GM23248 (cell line): ENCODE measurements around the gene KMT2B.

Source experiments
- EZH2 ChIP-seq: fragments of 200-600 bp; sonication (generic); IDR thresholded peaks from 2 replicates; pipeline ENCODE4 v1.6.1; 2018; ENCODE audit warnings: antibody characterized with exemption, mild to moderate bottlenecking; ENCODE audit not compliant: insufficient read depth, poor library complexity, severe bottlenecking
- EZH2phosphoT487 ChIP-seq: fragments of 200-600 bp; sonication (generic); IDR thresholded peaks from 2 replicates; pipeline ENCODE4 v1.6.1; 2018; ENCODE audit warnings: antibody characterized with exemption, moderate library complexity, mild to moderate bottlenecking, low read depth; ENCODE audit not compliant: insufficient read depth

GRCh38 chr19:35756377-35757230, 38.8 kb downstream of the KMT2B start, which contains the start of gene HSPB6:
- TF ChIP-seq EZH2 (no peak), EZH2phosphoT487 (no peak)
